IMR-90 (cell line): ENCODE data around the gene AKAP7. TPM values are rescaled to one million over a fixed set of nuclear protein-coding genes. Genes with fewer than 3 reads are reported as not detected.

ENCODE experiments used
- ATAC-seq: fragments of 200-7000 bp; cut with Tn5 transposase; 2 replicates; pipeline ENCODE4 v1.9.1; 2020; ENCODE audit warnings: low read depth, mild to moderate bottlenecking, moderate library complexity
- BruUV-seq: library from RNA; stranded (reverse); fragments of 400-500 nt; replicated peaks from 2 replicates; lab custom pipeline; 2021; lab: Mats Ljungman, UMichigan
- CTCF ChIA-PET: fragments of 300-600 bp; formaldehyde crosslinking; extraction: SDS; loops from one replicate; lab custom pipeline; 2021; ENCODE audit warnings: antibody characterized with exemption; lab: Yijun Ruan, JAX
- POLR2A ChIA-PET: fragments of 300-600 bp; sonication (Branson Sonifier 250); formaldehyde crosslinking; loops from one replicate; lab custom pipeline; 2022; ENCODE audit warnings: antibody characterized with exemption; ENCODE audit not compliant: unreplicated experiment; lab: Charles Lee
- DNase-seq: peaks from one replicate; pipeline ENCODE4 v3.0.0; 2013
- H2AFZ ChIP-seq: replicated peaks from 2 replicates; pipeline ENCODE3; 2013; ENCODE audit warnings: low read length, mild to moderate bottlenecking; ENCODE audit not compliant: poor library complexity
- H2AK5ac ChIP-seq: 2 replicates; pipeline ENCODE4 v1.6.1; 2013; ENCODE audit warnings: low read depth, low read length, inconsistent platforms
- H2AK9ac ChIP-seq: replicated peaks from 2 replicates; pipeline ENCODE3; 2013; ENCODE audit warnings: mild to moderate bottlenecking, low read depth, low read length, moderate library complexity; ENCODE audit not compliant: poor library complexity
- H2BK120ac ChIP-seq: 2 replicates; pipeline ENCODE4 v1.6.1; 2013; ENCODE audit warnings: low read depth, low read length, inconsistent platforms
- H2BK15ac ChIP-seq: 3 replicates; pipeline ENCODE4 v1.6.1; 2013; ENCODE audit warnings: low read depth, low read length, inconsistent platforms
- H2BK20ac ChIP-seq: 2 replicates; pipeline ENCODE4 v1.6.1; 2013; ENCODE audit warnings: low read depth, mild to moderate bottlenecking, inconsistent platforms, low read length, moderate library complexity
- H2BK5ac ChIP-seq: 2 replicates; pipeline ENCODE4 v1.6.1; 2013; ENCODE audit warnings: mild to moderate bottlenecking, low read depth, low read length, inconsistent platforms; ENCODE audit not compliant: poor library complexity, severe bottlenecking
- H3K14ac ChIP-seq: replicated peaks from 2 replicates; pipeline ENCODE4 v1.6.1; 2013; ENCODE audit warnings: low read depth, low read length, inconsistent platforms
- H3K18ac ChIP-seq: 2 replicates; pipeline ENCODE4 v1.6.1; 2013; ENCODE audit warnings: low read depth, low read length, control low read depth
- H3K23ac ChIP-seq: 2 replicates; pipeline ENCODE4 v1.6.1; 2013; ENCODE audit warnings: low read depth, low read length, inconsistent platforms
- H3K27ac ChIP-seq: 2 replicates; pipeline ENCODE4 v1.5.1; 2013; ENCODE audit warnings: mild to moderate bottlenecking, control low read depth, low read length; ENCODE audit not compliant: insufficient read depth
- H3K27me3 ChIP-seq: 2 replicates; pipeline ENCODE4 v1.6.1; 2013; ENCODE audit warnings: low read length; ENCODE audit not compliant: control insufficient read depth, insufficient read depth
- H3K36me3 ChIP-seq: 2 replicates; pipeline ENCODE4 v1.6.1; 2013; ENCODE audit warnings: low read length, mixed read lengths; ENCODE audit not compliant: control insufficient read depth, insufficient read depth
- H3K4ac ChIP-seq: 2 replicates; pipeline ENCODE4 v1.6.1; 2013; ENCODE audit warnings: low read depth, low read length, inconsistent platforms
- H3K4me1 ChIP-seq: 2 replicates; pipeline ENCODE4 v1.6.1; 2013; ENCODE audit warnings: low read length, mixed read lengths; ENCODE audit not compliant: control insufficient read depth, insufficient read depth
- H3K4me2 ChIP-seq: 2 replicates; pipeline ENCODE4 v1.6.1; 2013; ENCODE audit warnings: low read depth, mild to moderate bottlenecking, control low read depth, low read length, moderate library complexity
- H3K4me3 ChIP-seq: 2 replicates; pipeline ENCODE4 v1.5.1; 2013; ENCODE audit warnings: low read depth, mild to moderate bottlenecking, control low read depth, low read length, moderate library complexity; ENCODE audit not compliant: insufficient read depth
- H3K56ac ChIP-seq: 2 replicates; pipeline ENCODE4 v1.6.1; 2013; ENCODE audit warnings: low read length, inconsistent platforms; ENCODE audit not compliant: insufficient read depth; ENCODE audit errors: extremely low read depth
- H3K79me1 ChIP-seq, 2 experiments: 2 replicates each; pipeline ENCODE4 v1.6.1; 2013; ENCODE audit warnings: low read length in 2 of 2, inconsistent platforms in 1 of 2, low read depth in 1 of 2
- H3K9ac ChIP-seq: 2 replicates; pipeline ENCODE4 v1.6.1; 2013; ENCODE audit warnings: low read depth, low read length, control low read depth
- H3K9me1 ChIP-seq: 2 replicates; pipeline ENCODE4 v1.6.1; 2013; ENCODE audit warnings: low read length, inconsistent platforms; ENCODE audit not compliant: insufficient read depth
- H3K9me3 ChIP-seq: 2 replicates; pipeline ENCODE4 v1.6.1; 2013; ENCODE audit warnings: low read length; ENCODE audit not compliant: control insufficient read depth, insufficient read depth
- H4K20me1 ChIP-seq: 2 replicates; pipeline ENCODE4 v1.6.1; 2013; ENCODE audit warnings: low read length, inconsistent platforms; ENCODE audit not compliant: insufficient read depth
- H4K5ac ChIP-seq: 2 replicates; pipeline ENCODE4 v1.6.1; 2013; ENCODE audit warnings: mild to moderate bottlenecking, low read depth, low read length, control low read depth
- H4K8ac ChIP-seq, 2 experiments: 2 replicates each; pipeline ENCODE4 v1.6.1; 2013; ENCODE audit warnings: low read depth in 2 of 2, low read length in 2 of 2, control low read depth in 1 of 2, inconsistent platforms in 1 of 2
- H4K91ac ChIP-seq: 2 replicates; pipeline ENCODE4 v1.6.1; 2013; ENCODE audit warnings: low read depth, low read length, inconsistent platforms; ENCODE audit not compliant: insufficient read depth
- BHLHE40 ChIP-seq: fragments of 150-350 bp; IDR thresholded peaks from 2 replicates; pipeline ENCODE4 v1.6.1; 2016; ENCODE audit warnings: mild to moderate bottlenecking, low read depth, low read length
- CHD1 ChIP-seq: IDR thresholded peaks from 2 replicates; pipeline ENCODE4 v1.6.1; 2012; ENCODE audit warnings: low read depth, low read length, improper control_type of control experiment
- FOS ChIP-seq: fragments of 150-350 bp; IDR thresholded peaks from 2 replicates; pipeline ENCODE4 v1.6.1; 2016; ENCODE audit warnings: low read depth, low read length
- MAFK ChIP-seq: IDR thresholded peaks from 2 replicates; pipeline ENCODE4 v1.6.1; 2012; ENCODE audit warnings: low read depth, low read length, improper control_type of control experiment
- MAZ ChIP-seq: IDR thresholded peaks from 2 replicates; pipeline ENCODE4 v1.6.1; 2012; ENCODE audit warnings: low read depth, mild to moderate bottlenecking, low read length, improper control_type of control experiment, moderate library complexity, borderline replicate concordance
- MXI1 ChIP-seq: IDR thresholded peaks from 2 replicates; pipeline ENCODE4 v1.6.1; 2012; ENCODE audit warnings: low read depth, mild to moderate bottlenecking, low read length, moderate library complexity, borderline replicate concordance
- NFE2L2 ChIP-seq: fragments of 150-350 bp; IDR thresholded peaks from 2 replicates; pipeline ENCODE4 v1.6.1; 2016; ENCODE audit warnings: low read depth, mild to moderate bottlenecking, low read length
- POLR2A ChIP-seq: IDR thresholded peaks from 2 replicates; pipeline ENCODE4 v1.6.1; 2012; ENCODE audit warnings: mild to moderate bottlenecking, low read depth, low read length
- RAD21 ChIP-seq: IDR thresholded peaks from 2 replicates; pipeline ENCODE4 v1.6.1; 2012; ENCODE audit warnings: low read length, improper control_type of control experiment
- RFX5 ChIP-seq: IDR thresholded peaks from 2 replicates; pipeline ENCODE4 v1.8.0; 2012; ENCODE audit warnings: low read depth, mild to moderate bottlenecking, low read length, moderate library complexity
- SMC3 ChIP-seq: fragments of 150-350 bp; IDR thresholded peaks from 2 replicates; pipeline ENCODE4 v1.6.1; 2016; ENCODE audit warnings: low read depth, mild to moderate bottlenecking, antibody characterized with exemption, low read length, moderate library complexity
- WGBS, 2 experiments: methylation state at CpG; one replicate each; pipeline versions ENCODE4 v1.1.5 to v1.1.7; 2013; ENCODE audit warnings: missing lambda C conversion rate in 2 of 2; ENCODE audit not compliant: insufficient read length in 1 of 2; ENCODE audit errors: extremely low coverage in 2 of 2; 5-methylcytosine and 5-hydroxymethylcytosine counted together
- dilution Hi-C: fragments of 300-500 bp; cut with HindIII; formaldehyde crosslinking; loops from one replicate; pipeline ENCODE4 v1.14.3; 2018; ENCODE audit warnings: low sequenced_read_pairs; ENCODE audit not compliant: unreplicated experiment
- in situ Hi-C: fragments of 300-500 bp; cut with MboI; formaldehyde crosslinking; loops from 3 replicates; pipeline ENCODE4 v1.14.3; 2019; ENCODE audit warnings: low sequenced_read_pairs, inconsistent platforms, mixed read lengths
- intact Hi-C: fragments of 100-400 bp; cut with micrococcal nuclease; formaldehyde crosslinking; loops from 2 replicates; pipeline ENCODE4 v1.10.0; 2022
- polyA plus RNA-seq, 3 experiments: library from polyadenylated mRNA; depleted of rRNA; stranded (reverse); fragments of >200 nt; gene quantifications; 2 replicates each; pipeline ENCODE4 v1.2.3, GENCODE V29; 2012; ENCODE audit warnings: low replicate concordance in 1 of 3
- total RNA-seq: library from RNA; depleted of rRNA; stranded (reverse); fragments of >200 nt; gene quantifications from 2 replicates; pipeline ENCODE4 v1.2.3, GENCODE V29; 2012
- TF ChIP-seq, protein P1 (sequence below): fragments of 150-350 bp; IDR thresholded peaks from 2 replicates; pipeline ENCODE4 v1.6.1; 2017; ENCODE audit warnings: mild to moderate bottlenecking, antibody characterized with exemption, low read length, low read depth
- TF ChIP-seq, protein P2 (sequence below): conservative IDR thresholded peaks from 2 replicates; pipeline ENCODE4 v1.5.1; 2012; ENCODE audit warnings: mild to moderate bottlenecking, low read depth, low read length, improper control_type of control experiment

Gene AKAP7
- total and polyA plus RNA-seq, 2 of the 4 experiments (the other 2 are of a cell fraction), result 0.54 to 1.1 TPM

- Histone ChIP-seq H4K5ac (no peak overlapping the region), H3K23ac (no peak overlapping the region), H3K14ac (no peak overlapping the region), H3K9ac (no peak overlapping the region), H3K27me3 (peaks cover 3% of the 10 kb centered on the region), H4K8ac (no peak overlapping the region), H2BK120ac (no peak overlapping the region), H4K20me1 (no peaks in the 10 kb centered on the region), H2BK20ac (no peak overlapping the region), H2BK15ac (no peak overlapping the region), H2AK9ac (no peak overlapping the region), H3K27ac (no peak overlapping the region), H3K9me3 (no peaks in the 10 kb centered on the region), H3K4me2 (no peak overlapping the region), H2BK5ac (no peak overlapping the region), H3K56ac (no peak overlapping the region), H2AFZ (no peak overlapping the region), H4K91ac (no peak overlapping the region), H3K36me3 (no peaks in the 10 kb centered on the region), H2AK5ac (no peak overlapping the region), H3K4ac (no peak overlapping the region), H3K18ac (no peak overlapping the region), H3K9me1 (no peaks in the 10 kb centered on the region), H3K4me3 (no peak overlapping the region), H3K79me1 (no peaks in the 10 kb centered on the region), H3K4me1 (no peaks in the 10 kb centered on the region)
- TF ChIP-seq NFE2L2 (no peak), POLR2A (no peak), MAZ (no peak), SMC3 (no peak), RFX5 (no peak), BHLHE40 (no peak), FOS (no peak), RAD21 (no peak), MAFK (no peak), MXI1 (no peak), CHD1 (no peak)
- TF ChIP-seq, protein P1, sequence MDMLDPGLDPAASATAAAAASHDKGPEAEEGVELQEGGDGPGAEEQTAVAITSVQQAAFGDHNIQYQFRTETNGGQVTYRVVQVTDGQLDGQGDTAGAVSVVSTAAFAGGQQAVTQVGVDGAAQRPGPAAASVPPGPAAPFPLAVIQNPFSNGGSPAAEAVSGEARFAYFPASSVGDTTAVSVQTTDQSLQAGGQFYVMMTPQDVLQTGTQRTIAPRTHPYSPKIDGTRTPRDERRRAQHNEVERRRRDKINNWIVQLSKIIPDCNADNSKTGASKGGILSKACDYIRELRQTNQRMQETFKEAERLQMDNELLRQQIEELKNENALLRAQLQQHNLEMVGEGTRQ, result no peak
- TF ChIP-seq, protein P2, sequence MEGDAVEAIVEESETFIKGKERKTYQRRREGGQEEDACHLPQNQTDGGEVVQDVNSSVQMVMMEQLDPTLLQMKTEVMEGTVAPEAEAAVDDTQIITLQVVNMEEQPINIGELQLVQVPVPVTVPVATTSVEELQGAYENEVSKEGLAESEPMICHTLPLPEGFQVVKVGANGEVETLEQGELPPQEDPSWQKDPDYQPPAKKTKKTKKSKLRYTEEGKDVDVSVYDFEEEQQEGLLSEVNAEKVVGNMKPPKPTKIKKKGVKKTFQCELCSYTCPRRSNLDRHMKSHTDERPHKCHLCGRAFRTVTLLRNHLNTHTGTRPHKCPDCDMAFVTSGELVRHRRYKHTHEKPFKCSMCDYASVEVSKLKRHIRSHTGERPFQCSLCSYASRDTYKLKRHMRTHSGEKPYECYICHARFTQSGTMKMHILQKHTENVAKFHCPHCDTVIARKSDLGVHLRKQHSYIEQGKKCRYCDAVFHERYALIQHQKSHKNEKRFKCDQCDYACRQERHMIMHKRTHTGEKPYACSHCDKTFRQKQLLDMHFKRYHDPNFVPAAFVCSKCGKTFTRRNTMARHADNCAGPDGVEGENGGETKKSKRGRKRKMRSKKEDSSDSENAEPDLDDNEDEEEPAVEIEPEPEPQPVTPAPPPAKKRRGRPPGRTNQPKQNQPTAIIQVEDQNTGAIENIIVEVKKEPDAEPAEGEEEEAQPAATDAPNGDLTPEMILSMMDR, result no peak
- dilution Hi-C loops (no loop called here), intact Hi-C loops (no loop called here), in situ Hi-C loops (no loop called here)
- POLR2A ChIA-PET, result no interaction called here
- WGBS, 2 experiments, result no CpG with 5 or more reads among the region's 1 CpG
- CTCF ChIA-PET, result no interaction called here
- DNase-seq, result no peak
- ATAC-seq, result no peak
- no TSS peak for BruUV-seq
These were observed 186.9 kb downstream of the AKAP7 start for GRCh38 chr6:131322125-131322524.
